ENCODE measurements around the gene WDR5B.
A peak's percentile ranks its signal among the peaks of the same experiment; 100 is the strongest.
"Not testable (repeated sequence)": the region's sequence is repeated elsewhere in the genome, so short reads cannot be mapped to it uniquely, and the experiment has no call there.

The WDR5B gene

DNA sequence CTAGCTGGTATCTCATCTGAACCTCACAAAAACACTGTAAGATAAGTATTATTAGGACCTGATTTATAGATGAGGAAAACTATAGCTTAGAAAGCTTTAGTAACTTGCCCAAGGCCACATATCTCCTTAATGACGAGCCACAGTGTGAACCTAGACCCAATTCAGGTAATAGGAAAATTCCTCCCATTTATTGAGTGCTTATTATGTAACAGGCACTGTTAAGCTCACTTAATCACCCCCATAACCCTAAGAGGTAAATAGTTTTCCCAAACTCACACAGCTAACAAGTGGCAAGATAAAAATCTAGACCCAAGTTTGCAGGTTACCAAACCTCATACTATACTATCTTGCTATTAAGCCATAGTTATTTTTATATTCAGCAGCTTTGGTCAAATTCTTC lies 7.9 kb downstream of the WDR5B start:
- DNase-seq = no peak

DNA sequence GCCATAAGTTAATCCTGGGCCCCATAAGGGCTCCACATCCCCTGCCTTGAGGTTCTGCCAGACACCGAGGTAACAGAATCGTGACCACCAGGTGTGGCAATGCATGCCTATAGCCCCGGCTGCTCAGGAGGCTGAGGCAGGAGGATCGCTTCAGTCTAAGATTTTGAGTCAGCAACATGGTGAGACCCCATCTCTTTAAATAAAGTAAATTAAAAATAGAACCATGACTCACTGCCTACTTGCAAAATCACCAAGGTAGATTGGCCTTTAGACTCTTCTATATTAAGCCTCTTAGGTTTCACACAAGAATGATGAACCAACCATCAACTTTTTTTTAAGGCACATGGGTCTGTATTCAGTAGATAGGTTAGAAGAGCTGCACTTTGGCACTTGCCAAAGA lies 9.7 kb downstream of the WDR5B start:
- no peak for DNase-seq

DNA sequence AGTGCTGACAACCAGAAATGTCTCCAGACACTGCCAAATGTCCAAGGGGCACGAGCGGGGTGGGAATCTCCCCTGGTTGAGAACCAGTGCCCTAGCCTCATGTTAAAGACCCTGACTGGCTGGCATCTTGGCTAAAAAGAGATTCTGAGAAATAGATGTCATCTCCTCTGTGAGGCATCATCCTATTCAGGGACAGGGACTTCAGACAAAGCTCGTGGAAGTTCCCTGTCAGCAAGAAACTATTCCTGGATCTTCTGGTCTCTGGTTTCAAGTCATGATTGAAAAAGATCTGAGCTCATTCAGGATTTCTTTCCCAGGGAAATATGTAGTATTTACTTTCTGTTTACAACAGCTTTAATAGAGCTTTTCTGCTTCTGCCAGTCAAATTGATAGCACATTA lies 10.8 kb downstream of the WDR5B start:
- no peak for DNase-seq

DNA sequence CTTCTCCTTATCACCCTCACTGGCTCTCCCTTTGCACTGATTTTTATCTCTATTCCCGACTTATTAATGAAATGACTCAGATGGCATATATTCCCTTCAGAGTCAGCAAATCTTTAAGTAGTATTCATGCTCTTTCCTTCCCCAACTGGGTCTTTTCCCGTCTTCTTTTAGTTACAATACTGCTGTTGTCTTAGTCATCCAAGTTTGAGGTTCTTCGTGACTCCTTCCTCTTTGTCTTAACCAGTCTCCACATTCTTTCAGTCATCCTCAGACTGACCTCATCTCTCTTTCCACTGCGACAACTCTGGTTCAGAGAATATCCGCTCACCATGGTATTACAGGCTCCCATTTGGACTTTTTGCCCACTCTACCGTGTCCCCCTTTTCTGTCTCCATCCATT lies 12.4 kb downstream of the WDR5B start:
- DNase-seq = no peak

DNA sequence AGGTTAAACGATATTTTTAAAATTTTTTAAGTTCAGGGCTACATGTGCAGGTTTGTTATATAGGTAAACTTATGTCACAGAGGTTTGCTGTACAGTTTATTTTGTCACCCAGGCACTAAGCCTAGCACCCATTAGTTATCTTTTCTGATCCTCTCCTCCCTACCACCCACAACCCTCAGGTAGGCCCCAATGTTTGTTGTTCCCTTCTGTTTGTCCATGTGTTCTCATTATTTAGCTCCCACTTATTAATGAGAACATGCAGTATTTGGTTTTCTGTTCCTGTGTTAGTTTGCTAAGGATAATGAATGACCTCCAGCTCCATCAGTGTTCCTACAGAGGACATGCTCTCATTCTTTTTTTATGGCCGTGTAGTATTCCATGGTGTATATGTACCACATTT lies 16.9 kb downstream of the WDR5B start:
- DNase-seq = no peak

DNA sequence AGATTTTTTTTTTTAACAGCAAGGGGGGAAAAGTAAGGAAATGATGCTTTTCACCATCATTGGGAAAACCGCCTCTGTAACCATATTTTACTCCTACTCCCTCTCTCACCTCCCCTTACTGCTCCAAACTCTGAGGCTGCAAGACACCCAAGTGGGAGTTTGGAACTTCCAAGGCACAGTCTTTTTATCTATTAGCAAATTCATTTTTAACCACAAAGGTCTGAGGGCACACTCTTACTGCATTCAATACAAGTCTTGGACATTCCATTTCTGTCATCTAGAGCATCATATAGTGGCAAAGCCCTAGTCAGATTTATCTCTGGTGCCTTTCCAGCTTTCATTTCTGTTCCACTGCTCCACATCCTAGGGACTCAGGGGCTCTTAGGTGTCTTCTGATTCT lies 18.7 kb downstream of the WDR5B start:
- DNase-seq = no peak

DNA sequence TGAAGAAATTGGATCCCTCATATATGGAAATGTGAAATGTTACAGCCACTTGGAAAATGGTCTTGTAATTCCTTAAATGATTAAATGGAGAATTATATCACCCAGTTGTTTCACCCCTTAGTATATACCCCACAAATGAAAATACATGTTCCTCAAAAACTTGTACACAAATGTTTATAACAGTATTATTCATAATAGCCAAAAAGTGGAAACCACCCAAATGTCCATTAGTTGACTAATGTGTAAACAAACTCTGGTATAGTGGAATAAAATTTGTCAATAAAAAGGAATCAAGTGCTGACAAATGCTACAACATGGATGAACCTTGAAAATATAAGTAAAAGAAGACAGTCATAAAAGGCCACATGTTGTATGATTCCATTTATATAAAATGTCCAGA lies 19.4 kb downstream of the WDR5B start:
- DNase-seq = no peak

DNA sequence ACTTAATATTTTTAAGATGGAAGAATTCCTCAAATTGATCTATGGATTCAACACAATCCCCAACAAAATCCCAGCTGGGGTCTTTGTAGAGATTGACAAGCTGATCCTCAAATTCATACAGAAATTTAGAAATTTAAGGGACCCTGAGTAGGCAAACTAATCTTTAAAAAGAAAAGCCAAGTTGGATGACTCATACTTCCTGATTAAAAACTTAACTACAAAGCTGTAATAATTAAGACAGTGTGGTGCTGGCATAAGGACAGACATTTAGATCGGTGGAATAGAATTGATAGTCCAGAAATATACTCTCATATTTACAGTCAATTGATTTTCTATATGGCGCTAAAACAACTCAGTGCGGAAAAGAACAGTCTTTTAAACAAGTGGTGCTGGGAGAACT lies 20.3 kb downstream of the WDR5B start:
- DNase-seq = no peak

DNA sequence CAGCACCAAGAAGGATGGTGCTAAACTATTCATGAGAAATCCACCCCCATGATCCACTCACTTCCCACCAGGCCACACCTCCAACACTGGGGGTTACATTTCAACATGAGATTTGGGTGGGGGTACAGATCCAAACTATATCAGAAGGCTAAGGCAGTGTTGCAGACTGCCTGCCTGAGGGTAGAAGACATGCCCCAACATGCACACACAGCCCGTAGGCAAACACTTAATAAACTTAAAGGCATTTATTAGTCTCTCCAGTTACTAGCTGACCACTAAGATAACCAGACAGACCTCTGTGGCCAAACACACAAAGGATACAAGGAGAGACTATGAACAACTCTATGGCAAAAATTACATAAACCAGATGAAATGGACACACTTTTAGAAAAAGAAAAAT lies 21.7 kb downstream of the WDR5B start:
- no peak for DNase-seq

DNA sequence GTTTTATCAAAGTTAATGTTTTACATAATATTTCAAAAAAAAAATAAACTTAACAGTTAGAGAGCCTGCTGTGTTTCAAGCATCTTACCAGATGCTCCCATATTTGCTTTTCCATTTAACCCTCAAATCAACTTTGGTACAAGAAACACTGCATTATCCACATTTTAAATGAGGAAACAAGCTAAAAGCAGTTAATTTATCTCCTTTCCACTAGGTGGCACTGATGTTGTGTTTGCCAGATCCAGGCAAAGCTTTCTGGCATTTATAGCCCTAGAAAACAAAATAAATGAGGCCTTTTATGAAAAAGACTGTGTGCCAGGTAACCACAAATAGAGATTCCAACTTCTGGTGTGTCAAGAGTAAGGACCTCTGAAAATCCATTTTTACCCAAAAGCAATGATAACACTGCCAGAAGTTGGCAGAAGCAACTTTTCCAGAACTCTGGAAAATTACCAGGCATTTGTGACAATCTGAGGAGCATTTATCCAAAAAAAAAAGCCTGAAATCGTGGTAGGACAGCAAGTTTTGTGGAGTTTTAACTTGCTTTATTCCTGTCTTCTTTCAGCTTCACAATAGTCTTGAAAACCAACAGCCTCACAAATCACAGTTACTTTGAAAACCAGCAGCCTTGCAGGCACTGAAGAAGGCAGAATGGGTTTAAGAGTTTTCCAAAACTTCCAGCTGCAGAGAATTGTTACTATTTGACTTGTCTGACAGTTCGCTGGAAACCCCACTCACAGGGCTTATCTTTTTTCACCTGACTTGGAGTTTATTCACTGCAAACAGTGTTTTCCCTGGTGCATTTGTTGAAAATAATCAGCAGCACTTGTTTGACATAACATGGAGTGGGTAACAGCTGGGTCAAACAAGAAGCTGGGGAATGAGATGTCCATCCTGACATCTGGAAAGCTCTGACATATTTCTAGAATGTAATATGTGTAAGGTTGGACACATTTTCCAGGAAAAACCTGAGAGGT lies 22.7 kb downstream of the WDR5B start:
- peak; percentile 75 to 87 for DNase-seq

DNA sequence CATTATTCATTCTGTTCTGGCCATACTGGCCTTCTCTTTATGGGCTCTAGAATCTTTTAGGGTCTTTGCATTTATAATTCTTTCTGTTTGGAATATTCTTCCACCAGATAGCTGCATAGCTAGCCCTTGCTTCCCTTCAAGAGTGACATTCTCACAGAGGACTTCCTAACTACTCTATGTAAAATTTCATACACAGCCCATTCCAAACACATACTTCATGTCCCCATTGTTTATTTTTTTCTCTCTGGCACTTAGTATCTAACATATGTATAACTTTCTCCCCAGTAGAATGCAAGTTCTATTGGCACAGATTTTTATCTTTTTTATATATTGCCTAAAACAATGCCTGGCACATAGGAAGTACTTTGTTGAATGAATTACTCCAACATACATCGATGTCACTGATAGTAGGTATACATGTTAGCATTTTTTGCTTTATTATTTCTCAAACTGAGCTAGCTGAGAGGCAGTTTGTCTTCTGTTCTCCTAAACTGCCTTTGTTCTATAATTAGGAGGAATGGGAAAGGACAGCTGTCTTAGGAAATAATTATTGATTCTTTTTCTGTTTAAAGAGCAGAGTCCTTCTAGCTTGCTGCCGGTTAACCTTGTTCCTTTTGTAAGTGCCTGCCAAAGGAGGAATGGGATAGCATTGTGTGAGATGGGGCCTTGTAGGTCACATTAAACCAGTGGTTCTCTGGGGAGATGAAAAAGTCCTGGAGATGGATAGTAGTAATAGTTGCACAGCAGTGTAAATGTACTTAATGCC lies 24.0 kb downstream of the WDR5B start:
- no peak for DNase-seq

DNA sequence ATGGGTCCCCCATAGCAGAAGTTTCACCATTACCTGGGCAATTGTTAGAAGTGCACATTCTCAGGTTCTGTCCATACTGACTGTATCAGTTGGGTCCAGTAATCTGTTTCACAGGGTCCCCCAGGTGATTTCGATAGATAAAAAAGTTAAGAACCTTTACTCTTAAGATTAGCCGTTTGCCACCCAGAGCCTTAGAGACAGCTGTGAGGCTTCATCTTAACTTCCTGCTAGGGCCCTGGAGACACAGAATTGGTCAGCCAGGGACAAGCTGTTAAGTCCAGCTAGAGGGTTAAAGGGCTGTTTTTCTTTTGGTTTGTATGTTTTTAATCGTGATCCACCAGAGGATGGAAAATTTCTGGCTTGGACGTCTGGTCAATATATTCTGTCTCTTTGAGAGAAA lies 25.2 kb downstream of the WDR5B start:
- no peak for DNase-seq

DNA sequence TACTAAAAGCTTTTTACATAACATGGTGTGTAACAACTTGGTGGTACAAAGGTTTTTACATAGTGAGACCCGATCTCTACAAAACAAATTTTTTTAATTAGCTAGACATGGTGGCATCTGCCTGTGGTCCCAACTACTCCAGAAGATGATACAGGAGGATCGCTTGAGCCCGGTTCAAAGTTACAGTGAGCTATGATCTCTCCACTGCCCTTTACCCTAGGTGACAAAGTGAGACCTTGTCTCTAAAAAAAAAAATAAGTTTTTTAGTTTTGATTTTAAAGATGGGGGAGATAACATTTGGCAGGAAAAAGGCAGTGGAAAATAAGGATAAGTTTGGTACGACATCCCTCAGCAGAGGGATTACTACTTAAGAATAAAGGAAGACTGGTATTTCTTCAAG lies 26.0 kb downstream of the WDR5B start:
- DNase-seq = no peak

DNA sequence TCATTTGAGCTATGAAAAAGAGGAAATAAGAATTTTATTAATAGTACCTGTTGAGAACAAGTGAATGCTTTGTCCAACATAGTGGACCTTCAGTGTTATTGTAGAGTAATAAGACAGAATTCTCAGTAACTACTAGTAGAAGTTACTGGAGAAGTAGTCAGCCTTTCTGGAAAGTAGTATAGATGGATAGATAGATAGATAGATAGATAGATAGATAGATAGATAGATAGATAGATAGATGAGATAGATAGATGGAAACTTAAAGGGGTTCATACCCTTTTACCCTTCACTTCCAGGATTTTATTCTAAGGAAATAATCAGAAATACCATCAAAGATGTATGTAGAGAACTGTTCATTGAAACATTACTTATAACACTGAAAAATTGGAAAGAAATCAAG lies 26.7 kb downstream of the WDR5B start:
- DNase-seq = no peak

DNA sequence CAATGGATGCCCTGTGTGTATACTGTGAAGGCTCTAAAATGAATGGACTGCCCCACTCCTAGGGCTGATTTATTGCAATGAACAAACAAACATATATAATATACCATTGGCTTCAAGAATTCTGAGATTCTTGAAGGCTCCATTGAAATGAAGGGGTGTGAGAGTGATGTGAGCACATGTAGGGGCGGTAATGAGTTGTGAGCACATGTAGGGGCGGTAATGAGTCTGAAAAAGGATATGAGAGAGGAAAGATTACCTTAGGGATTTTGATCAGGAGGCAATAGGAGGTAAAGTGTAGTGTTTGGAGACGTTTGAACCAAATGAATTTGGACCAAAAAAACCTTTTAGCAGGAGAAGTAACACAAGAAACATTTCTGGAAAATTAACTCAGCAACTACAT lies 28.2 kb downstream of the WDR5B start:
- no peak for DNase-seq

DNA sequence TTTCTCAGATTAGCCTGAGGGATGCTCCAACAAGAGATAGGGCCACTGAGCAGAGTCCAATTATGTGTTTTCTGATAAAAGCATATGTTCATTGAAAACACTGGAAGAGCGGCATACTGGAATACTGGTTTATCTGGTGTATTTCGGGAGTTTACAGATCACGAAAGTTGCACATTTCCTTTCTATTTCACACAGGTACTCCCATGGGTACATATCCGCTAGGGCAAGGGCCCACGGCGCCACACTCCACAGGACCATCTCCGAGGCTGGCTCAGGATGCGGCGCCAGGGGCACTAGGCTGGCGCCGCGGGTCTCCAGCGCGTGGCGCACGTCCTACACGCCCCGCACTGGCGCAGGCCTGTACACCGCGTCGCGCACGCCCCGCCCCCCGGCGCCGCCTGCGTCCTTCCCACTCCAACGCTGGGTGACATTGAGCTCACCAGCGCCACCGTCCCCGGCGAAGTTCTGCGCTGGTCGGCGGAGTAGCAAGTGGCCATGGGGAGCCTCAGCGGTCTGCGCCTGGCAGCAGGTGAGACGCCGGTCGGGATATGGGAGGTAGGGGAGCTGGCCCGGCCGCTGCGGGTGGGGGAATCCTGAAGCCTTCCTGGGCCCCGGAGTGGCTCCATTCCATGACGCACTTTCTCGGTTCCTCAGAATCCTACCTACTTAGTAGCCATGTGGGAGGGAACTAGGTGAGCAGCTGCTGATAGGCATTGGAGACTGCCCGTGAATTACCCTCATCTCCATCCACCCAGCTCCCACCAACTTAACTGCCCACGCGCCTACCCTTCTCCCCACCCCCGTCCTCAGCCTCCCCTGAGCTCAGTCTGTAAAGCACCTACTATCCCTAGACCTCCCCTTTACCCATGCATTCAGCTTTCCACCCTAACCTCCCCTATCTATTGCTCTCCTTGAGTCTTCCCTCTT lies 31.8 kb downstream of the WDR5B start, which contains the start of gene FAM162A:
FAM162A (plus strand) TSS at position 412 of the 927 bp plus-strand sequence; CDS start at position 496, 84 bp downstream.
- DNase-seq = peak; percentile 91 to 92

DNA sequence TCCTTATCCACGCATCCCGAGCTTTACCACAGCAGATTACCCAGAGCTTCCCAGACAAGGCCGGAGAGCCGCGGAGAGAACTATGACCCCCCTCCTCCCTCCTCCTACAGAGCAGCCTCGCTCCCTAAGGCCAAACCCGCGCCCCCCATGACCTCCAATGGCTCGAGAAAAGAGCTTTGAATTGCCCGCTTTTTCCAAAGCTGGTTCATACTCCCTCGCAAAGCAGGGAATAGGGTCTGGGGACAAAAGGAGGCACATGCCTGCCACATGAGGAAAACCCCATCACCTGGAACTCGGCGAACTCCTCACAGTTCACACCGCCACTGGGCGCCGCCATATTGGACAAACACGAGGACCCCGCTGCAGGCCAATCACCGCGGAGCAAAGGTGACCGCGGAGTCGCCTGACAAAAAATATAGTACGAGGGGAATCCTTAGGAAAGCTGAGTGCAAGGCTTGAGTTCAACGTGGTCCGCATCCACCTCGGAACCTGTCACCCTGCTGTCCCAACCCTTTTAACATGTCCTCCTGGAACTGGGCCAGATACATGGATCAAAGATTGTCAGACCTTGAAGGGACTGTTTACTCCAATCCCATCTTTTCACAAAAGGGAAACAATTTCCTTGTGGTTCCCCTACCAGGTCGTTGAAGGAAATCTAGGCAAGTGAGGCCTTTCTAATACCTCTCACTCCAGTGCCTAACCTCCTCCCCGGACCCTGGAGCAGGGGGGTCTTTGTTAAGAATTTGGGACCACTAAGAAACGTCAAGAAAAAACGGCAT lies 32.8 kb downstream of the WDR5B start, which contains the start of gene MIX23:
MIX23 (minus strand) TSS at position 344 of the 779 bp plus-strand sequence; CDS start at position 337, 7 bp downstream.
- DNase-seq = peak; percentile 90 to 93

DNA sequence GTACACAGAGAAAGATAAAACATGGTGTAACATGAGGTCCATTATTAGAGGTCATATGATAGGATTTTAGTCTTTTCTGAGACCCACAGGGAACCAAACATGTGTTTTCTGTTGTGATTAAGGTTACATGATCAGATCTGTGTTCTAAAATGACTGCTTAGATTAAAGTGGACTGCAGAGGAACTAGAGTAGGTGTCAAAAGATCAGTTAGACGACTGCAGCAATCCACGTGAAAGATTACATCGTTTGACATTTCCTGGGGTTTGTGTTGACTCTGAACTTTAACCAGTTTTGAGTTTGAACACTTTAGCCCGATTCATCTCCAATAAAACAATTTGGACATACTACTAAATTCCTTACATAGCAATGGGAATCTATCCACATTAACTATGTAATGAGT lies 37.9 kb downstream of the WDR5B start:
- no peak for DNase-seq

DNA sequence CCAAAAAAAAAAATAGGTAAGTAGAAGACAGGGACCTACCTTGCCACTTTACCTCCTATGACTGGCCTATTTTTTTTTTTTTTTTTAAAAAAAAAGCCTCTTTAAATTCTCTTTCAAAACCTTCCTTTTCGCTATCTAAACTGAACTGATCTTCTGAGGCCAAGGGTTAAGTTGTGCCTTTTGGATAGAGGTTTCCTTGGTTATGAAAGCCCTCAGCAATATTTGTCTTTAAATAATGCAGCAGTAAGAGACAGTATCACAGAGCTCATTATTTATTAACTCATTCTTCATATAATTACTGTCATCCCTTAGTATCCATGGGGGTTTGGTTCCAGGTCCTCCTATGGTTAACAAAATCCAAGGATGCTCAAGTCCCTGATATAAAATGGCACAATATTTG lies 41.8 kb downstream of the WDR5B start:
- DNase-seq = no peak

DNA sequence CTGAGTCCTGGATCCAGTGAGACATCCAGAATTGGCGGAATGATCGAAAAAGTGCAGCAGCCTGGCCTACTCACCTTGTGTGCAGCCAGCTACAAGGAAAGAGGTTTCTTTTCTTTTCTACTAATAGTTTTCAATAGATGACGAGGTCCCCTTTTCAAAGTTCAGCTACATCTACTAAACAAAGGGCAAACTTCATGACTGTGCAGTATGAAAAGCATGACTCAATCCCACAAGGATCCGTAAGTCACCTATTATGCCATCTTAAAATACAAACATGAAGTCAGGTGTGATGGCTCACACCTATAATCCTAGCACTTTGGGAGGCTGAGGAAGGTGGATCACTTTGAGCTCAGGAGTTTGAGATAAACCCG lies 49.5 kb downstream of the WDR5B start:
- no peak for DNase-seq

DNA sequence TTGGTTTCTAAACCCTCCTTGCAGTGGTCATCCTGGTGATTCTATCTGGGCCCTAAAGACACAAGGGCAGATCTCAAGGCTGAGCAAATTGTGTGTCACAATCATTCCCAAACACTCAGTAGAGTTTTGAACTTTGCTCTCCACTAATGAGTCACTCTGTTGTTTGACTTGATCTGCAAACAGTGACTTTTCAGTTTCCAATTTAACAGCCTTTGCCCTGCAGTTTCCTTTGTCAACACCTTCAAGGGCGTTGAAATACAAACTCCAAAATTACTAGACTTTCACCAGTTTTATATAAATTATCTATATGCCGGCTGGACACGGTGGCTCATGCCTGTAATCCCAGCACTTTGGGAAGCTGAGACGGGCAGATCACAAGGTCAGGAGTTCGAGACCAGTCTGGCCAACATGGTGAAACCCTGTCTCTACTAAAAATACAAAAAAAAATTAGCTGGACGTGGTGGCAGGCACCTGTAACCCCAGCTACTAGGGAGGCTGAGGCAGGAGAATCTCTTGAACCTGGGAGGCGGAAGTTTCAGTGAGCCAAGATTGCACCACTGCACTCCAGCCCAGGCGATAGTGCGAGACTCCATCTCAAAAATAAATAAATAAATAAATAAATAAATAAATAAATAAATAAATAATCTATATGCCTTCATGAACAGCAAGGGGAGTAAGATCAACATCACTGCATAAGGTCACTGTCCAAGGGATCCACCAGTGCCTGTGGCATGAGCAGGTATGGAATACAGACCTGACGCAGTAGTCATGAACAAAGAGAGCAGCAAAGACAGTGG lies 50.1 kb downstream of the WDR5B start:
- DNase-seq = not testable (repeated sequence)

Data from Kasumi-1 (cell line).